HG03159 (cell line): ENCODE measurements around the gene BRD9.
"Not testable (repeated sequence)": the region's sequence is repeated elsewhere in the genome, so short reads cannot be mapped to it uniquely, and the experiment has no call there.

Experiments used
- ATAC-seq: cut with Tn5 transposase; IDR thresholded peaks from one replicate; pipeline ENCODE4 v1.9.1; 2021; ENCODE audit warnings: mild to moderate bottlenecking, moderate library complexity; ENCODE audit not compliant: unreplicated experiment

Gene BRD9

DNA sequence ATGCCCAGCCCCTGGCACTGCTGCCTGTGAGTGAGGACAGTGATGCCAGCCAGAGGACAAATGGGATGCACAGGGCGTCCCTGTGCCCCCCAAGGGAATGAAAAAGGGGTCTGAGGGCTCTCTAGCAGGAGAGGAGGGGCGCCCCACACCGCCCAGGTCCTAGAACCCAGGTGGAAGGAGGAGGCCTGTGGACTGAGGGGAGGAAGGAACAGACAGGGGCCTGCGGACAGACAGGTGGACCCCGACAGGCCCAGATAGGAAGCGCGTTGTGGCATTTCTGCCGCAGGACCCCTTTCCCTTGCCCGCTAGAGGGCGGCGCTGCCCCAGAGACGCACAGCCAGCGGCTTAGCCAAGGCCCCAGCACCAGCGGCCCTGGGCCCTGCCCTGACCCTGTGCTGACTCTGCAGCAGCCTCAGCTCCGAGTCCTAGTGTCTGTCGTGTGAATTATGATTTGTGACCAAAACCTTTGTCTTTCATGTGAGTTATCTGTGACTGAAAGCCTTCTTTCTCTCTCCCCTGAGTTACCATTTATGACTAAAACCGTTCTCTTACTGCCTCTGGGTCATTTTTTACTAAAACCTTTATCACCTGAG, 30.8 kb upstream of the BRD9 start:
- peak; percentile 69 for ATAC-seq

DNA sequence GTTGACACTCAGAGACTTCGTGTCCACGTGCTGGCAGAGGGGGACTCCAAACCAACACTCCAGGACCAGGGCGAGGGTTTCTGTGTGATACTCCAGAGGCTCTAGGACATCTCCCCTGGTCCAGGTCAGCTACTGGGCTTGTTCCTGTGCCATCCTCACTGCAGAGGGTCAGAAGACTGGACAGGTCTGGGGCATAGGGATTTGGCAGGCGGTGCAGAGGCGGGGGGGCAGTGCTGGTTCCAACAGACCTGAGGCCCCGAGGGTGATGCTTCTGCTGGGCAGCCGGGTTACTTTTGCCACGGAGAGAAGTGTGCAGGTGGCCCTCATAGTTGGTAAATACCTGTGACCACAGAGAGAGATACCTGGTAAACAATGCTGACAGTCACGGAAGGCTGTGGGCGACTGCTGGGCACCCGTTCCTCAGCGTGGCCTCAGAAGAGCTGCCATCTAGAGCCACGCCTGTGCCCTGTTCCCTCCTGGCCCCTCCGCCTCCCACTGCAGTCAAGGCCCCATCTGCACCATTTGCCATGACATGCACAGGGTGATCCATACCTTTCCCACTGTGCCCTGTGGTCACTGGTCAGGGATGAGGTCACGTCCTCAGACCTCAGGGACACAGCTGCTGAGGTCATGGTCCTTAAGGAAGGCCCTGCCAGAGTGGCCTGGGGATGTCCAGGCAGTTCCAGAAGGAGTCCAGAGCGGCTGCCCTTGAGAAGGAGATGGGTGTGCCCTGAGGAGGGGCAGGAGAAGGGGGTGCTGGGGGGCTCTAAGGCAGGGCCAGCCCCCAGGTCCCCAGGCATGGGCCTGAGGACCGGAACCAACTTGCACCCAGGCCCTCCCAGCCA, 30.1 kb upstream of the BRD9 start:
- ATAC-seq: no peak

DNA sequence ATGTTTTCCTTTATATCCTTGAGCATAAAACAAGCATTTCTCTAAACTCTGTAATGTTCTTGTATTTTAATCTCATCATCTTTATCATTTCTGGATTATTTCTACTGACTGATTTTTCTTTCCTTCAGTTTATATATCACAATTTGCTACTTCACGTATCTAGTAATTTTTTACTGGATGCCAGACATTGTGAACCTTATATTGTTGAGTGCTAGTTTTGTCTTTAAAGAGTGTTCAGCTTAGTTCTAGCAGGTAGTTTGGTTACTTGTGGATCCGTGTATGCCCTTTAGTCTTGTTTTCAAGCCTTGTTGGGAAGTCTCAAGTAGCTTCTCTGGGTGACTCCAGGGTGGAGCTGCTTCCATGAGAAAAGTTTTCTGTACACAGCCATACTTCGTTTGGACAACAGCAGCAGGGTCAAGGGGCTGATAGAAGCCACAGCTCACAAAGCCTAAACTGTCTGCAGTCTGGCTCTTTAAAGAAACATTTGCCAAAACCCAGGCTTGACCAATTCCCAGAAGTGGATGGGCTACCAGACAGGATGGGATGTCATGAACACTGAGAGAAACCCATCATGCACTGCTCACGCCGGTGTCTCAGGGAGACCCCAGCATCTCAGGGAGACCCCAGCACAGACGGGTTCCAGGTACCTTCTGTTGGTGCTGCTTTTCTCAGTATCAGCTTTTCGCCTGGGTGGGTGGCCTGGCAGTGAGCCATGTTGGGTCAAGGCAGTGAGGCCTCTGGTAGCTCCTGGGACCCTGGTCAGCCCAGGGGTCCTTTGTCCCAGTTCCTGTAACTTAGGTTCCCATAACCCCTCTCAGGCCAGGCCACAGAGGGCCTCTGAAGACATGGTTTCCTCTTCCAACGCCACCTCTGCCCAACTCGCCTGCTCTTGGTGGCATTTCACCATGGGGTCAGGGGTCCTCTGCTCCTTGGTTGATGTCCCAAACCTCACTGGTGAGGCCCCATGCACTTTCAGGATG, 29.1 kb upstream of the BRD9 start:
- ATAC-seq: no peak

DNA sequence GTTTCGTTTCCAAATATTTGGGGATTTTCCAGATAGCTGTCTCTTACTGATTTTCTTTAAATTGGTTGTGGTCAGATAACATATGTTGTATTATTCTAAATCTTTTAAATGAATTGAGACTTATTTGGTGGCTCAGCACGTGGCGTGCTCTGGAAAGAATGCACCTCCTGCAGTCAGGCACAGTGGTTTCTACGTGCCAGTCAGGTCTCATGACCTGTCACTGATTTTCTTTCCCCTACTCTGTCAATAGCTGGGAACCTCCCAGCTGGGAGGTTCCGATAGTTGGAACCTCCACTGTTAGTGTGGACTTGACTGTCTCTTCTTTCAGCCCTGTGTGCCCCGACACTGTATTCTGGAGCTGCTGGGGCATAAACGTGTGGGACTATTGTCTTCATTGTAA, 27.7 kb upstream of the BRD9 start:
- no peak for ATAC-seq

DNA sequence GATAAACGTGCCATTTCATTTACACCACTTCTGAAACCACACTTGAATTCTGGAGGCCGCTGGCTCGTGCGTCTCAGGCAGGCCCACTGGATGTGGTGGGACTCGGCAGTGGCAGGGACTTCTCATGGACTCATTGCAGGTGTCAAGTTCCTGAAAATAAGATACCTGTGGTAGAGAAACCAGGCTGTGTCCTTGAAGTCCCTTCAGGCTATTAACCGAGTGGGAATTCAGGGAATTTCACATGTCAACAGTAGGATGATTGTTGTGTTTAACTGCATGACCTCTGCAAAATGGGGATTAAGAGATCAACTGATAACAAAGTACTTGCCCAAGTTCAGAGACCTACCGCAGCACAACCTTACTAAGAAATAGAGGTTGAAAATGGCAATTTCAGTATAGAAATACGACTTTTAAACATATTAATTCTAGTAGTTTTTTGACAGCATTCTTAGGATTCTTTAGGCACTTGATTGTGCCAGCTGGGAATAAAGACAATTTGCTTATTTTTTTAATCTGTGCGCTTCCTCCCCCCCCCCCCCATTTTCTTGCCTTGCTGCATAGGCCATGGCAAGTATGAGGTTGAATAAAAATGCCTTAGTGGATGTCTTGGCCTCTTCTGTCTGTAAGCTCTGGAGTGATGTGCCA, 26.9 kb upstream of the BRD9 start:
- ATAC-seq: no peak

DNA sequence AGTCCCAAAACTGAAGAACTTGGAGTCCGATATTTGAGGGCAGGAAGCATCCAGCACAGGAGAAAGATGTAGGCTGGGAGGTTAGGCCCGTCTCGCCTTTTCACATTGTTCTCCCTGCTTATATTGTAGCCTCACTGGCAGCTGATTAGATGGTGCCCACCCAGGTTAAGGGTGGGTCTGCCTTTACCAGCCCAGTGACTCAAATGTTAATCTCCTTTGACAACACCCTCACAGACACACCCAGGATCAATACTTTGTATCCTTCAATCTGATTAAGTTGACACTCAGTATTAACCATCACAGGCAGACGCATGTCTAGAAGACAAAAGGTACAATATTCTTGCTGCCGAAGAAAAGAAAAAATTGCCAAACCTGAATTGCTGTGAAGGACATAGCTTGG, 26.1 kb upstream of the BRD9 start:
- ATAC-seq: not testable (repeated sequence)

DNA sequence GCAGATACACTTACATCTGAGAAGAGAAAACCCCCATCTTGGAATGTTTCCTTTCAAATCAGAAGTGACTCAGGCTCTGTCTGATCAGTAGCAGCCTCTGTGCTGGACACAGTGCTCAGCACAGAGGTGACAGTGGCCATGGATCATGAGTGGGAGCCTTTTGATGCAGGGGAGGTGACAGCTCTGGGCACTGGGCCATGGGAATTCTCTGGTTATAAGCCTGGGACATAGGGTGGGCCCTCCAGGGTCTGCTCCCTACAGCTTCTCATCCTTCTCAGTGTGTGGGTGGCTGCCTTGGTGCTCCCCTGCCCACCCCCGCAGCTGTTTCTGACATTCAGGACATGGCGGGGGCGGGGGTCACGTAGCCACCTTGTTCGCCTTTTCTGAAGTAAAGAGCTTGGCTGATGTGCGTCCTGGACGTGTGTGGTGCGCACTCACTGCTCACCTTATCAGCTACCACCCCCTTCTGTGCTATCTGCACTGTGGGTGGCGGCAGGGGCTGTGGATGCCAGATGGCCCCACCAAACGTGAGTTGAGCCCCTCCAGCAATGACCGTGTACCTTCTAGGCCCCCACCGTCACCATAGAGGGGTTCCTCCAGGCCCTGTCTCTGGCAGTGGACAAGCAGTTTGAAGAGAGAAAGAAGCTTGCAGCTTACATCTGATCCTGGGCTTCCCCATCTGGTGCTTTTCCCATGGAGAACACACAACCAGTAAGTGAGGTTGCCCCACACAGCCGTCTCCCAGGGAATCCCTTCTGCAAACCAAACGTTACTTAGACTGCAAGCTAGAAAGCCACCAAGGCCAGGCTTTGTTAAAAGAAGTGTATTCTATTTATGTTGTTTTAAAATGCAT, 24.1 kb upstream of the BRD9 start:
- ATAC-seq: no peak

DNA sequence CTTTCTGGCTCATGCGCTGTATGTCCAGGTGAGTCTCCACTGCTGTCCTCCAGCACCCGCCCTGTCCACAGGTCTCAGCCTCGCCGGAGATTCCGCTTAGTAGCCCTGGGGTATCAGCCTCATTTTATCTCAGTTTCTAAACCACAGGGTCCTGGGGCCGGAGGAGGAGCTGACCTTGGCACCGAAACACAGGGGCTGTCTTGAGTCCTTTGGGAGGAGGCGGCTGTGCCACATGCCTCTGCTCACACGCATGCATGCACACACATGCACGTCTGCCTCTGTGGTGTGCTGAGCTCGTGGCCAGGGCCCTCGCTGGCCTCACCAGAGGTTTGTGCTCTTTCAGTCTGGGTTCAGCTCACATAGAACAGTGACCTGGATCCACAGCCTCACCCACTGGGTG, 23.3 kb upstream of the BRD9 start:
- ATAC-seq: no peak

DNA sequence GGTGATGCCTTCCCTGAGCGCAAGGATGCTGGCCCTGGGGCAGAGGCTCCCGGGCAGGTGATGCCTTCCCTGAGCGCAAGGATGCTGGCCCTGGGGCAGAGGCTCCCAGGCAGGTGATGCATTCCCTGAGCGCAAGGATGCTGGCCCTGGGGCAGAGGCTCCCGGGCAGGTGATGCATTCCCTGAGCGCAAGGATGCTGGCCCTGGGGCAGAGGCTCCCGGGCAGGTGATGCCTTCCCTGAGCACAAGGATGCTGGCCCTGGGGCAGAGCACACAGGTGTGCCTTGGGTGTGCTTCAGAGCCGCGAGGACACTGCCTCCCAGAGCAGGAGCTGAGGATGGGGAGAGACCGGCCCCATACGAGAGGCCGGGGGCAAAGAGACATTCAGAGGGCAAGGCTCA, 22.7 kb upstream of the BRD9 start:
- ATAC-seq: not testable (repeated sequence)

DNA sequence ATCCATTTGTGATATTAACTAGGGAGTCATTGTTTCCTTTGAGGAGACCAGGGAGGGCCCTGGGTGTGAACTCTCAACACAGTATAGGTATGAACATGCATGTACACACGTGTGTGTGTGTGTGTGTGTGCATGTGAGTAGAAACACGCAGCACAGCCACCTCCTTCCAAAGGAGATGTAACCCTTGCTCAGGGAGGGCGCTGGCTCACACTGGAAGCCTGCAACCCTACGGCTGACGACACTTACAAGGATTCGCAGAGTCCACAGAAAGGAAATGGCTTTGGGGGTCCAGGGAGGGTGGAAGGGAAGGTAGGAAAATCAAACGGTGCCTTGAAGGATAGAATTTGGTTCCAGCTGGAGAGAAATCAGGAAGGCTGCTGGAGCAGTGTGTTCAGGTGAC, 22.0 kb upstream of the BRD9 start:
- no peak for ATAC-seq

DNA sequence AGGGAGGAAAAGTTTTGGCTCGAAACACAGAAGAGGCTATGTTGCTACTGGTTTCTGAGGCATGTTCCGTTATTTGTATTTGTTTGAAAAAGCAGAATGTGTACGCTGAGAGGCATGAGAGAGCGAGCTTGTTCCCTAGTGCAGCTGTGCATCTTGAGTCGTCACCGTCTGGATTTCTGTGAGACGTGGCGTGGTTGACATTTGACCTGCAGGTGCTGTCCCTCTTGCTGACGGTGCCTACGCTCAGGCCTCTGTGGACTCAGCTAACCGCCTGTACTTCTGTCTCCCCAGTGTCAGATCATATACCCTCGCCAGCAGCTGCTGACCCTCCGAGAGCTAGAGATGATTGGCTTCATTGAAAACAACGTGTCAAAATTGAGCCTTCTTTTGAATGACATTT, 21.6 kb upstream of the BRD9 start:
- ATAC-seq: no peak

DNA sequence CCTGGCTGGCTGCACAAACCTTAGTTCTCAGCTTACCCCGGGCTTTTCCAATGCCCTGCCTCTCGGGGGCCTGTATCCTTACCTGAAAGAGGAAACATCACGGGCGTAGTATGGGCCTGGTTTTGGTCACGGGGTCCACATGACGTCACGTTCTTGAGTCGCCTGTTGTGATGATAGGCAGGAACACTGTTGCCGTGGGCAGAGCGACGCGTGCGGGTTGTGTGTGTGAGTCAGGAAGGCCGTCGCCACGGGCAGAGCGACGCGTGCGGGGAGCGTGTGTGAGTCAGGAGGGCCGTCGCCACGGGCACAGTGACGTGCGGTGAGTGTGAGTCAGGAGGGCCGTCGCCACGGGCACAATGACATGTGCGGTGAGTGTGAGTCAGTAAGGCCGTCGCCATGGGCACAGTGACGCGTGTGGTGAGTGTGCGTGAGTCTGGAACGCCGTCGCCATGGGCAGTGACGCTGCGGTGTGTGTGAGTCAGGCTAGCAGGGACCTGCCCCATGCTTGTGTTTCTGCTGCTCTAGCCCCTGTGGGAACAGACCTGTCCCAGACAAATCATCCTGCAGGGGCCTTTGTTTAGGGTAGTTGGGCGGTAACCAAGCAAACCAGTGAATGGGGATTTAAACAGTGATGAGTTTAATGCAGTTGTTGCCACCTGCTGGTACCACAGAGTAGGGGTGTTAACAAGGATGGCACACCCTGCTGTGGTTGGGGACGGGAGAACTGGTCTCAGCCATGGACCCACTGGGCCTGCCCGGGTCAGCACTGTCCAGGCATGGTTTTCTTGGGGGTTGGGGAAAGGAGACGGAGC, 19.9 kb upstream of the BRD9 start:
- no peak for ATAC-seq

DNA sequence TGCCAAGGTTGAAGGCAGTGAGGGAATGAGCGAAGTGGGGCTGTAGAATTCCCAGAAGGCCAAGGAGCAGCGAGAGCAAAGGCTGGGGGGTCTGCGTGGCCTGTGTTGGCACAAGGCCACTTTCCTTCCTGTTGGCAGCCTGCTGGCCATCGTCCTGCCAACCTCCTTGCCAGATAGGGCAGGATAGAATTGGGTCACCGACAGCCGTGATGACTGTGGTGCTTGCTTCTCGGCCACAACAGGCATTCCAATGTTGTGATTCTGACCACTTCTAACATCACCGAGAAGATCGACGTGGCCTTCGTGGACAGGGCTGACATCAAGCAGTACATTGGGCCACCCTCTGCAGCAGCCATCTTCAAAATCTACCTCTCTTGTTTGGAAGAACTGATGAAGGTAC, 19.0 kb upstream of the BRD9 start:
- no peak for ATAC-seq

DNA sequence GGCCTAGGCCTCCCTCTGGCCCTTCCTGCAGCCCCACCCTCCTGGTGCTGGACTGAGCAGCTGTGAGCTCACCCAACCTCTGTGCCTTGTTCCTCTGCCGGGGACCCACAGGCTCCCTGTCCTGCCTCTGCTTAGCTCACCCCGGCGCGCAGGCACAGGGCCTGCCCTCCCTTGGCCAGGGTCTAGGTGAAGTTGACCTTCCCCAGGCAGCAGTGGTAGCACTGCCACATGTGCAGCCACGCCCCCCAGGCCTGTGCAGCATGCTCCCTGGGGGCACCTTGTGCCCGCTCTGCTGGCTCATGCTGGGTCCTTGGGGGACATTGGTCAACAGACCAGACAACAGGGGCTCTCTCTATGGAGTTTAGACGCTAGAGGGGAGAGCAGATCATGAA, 18.2 kb upstream of the BRD9 start:
- no peak for ATAC-seq

DNA sequence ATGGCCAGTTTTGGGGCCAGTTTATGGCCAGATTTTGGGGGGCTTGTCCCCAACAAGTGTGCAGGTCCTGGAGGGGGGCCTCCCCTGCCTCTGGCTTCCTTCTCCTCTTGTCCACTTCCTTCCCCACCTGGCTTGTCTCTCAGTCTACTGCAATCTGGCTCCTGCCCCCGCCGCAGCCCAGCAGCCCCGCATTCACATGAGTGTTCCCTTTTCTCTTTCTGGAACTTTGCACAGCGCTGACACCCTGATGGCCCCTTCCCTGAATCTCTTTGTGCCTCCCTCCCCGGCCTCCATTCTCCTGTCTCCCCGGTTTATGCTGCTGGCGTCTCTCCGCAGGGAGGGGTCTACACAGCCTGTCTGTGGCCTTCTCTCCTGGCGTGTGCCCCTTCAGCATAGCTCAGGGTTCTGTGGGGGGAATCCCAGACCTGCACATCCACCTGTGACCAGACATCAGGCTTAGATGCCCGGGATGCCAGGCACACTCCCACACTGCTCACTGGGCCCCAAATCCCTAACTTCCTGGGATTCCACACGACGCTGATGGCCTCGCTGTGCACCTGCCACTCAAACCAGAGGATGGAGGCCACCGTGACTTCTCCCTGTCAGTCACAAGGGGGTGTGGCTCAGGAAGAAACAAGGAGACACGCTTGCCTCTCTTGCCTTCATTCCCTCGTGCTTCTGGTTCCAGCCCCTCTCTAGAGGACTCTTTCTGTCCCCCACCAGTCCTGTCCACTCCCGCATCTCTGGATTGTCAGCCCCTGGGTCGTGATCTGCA, 17.6 kb upstream of the BRD9 start:
- ATAC-seq: no peak

DNA sequence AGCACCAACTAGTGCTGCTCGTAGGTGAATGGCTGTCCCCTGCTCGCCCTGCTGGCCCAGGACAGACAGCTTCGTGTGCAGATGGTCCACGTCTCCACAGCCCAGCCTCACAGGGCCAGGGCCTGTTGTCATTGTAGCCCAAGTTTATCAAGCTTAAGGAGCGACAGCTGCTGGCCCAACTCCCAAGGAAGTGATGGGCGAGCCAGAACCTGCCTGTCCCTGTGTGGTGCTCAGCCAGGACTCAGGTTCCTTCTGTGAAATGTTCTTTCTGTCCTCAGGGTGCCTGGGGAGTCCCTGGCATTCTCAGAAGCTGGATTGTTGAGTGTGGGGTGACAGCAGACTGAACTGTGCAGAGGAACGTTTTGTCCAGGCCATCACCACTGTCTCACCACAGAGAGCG, 16.5 kb upstream of the BRD9 start:
- no peak for ATAC-seq

DNA sequence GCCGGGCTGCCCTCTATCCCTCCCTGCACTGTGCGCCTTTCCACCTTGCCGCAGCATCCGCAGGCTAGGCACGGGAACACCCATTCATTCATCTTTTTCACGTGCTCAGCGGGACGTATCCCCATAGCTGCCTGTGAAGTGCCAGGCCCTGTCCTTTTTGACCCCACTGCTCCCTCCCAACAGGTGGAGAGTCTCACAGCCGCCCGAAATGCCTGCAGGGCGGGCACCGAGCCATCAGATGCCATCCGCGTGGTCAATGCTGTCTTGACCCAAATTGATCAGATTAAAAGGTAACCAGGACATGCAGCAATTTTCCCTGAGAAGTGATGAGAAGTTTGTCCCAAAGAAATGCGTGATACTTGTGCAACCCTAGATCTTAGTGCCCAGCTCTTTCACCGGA, 15.6 kb upstream of the BRD9 start:
- no peak for ATAC-seq

DNA sequence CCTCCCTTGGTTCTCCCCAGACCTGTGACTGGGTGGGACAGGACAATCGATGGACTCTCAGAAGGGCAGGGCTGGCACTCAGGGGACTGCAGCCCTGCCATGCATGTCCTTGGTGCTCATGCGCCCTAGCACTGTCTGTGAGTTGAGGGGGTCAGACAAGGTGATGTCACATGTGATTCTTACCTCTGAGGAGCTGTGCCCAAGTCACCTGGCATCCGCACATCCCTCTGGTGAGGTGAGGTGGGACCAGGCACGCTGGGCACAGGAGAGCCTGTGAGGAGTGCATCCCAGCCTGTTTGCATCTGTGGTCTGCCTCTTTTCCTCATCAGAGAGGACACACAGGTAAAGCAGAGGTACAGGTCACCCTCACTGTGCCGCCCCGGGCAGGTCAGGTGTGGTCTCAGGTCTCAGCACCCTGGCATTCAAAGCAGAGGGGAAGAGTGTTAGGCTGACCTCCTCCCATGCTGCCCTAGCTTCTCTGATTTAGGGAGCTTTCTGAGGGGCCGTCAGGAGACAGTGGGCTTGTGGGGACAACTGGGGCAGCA, 14.8 kb upstream of the BRD9 start:
- no peak for ATAC-seq
